B cell (primary cell): ENCODE measurements around the gene ANKS1B. TPM values are rescaled to one million over a fixed set of nuclear protein-coding genes. Genes with fewer than 3 reads are reported as not detected.

Source experiments
- ATAC-seq: fragments of 200-7000 bp; cut with Tn5 transposase; one replicate; pipeline ENCODE4 v1.10.0; 2021; ENCODE audit warnings: low read depth, mild to moderate bottlenecking, moderate number of reproducible peaks, moderate library complexity
- CTCF ChIA-PET: fragments of 350-600 bp; sonication (Branson Sonifier 250); formaldehyde crosslinking; loops from one replicate; lab custom pipeline; 2021; ENCODE audit warnings: antibody characterized with exemption, inconsistent platforms; lab: Charles Lee
- POLR2A ChIA-PET: fragments of 350-600 bp; sonication (Branson Sonifier 250); formaldehyde crosslinking; loops from one replicate; lab custom pipeline; 2021; ENCODE audit warnings: antibody characterized with exemption; lab: Charles Lee
- DNase-seq: peaks from one replicate; pipeline ENCODE4 v3.0.0; 2013
- H2AFZ ChIP-seq: 2 replicates; pipeline ENCODE4 v1.6.1; 2012; ENCODE audit warnings: mild to moderate bottlenecking, low read depth, low read length; ENCODE audit not compliant: insufficient read depth, poor library complexity, severe bottlenecking
- H3K27ac ChIP-seq, 2 donors: 1 replicate in 1 of 2; 2 replicates in 1 of 2; pipeline ENCODE4 v1.5.1; 2012 to 2013; ENCODE audit warnings: low read length in 2 of 2, mild to moderate bottlenecking in 2 of 2, moderate library complexity in 1 of 2
- H3K27me3 ChIP-seq, 4 experiments: fragments of 200-600 bp in 1 of 4; sonication (generic) in 1 of 4; replicated peaks in 1 of 4; 1 replicate in 2 of 4; 2 replicates in 2 of 4; pipeline versions ENCODE4 v1.6.1 to v1.7.0; 2013 to 2016; ENCODE audit warnings: low read length in 3 of 4, mild to moderate bottlenecking in 2 of 4, mixed read lengths in 1 of 4, moderate library complexity in 1 of 4; ENCODE audit not compliant: insufficient read depth in 4 of 4, control insufficient read depth in 3 of 4; ENCODE audit errors: control extremely low read depth in 1 of 4
- H3K36me3 ChIP-seq, 2 experiments: replicated peaks in 1 of 2; 1 replicate in 1 of 2; 2 replicates in 1 of 2; pipeline versions ENCODE4 v1.6.1 to v1.7.1; 2013; ENCODE audit warnings: low read length in 1 of 2; ENCODE audit not compliant: insufficient read depth in 2 of 2, control insufficient read depth in 1 of 2; ENCODE audit errors: control extremely low read depth in 1 of 2, extremely low read depth in 1 of 2
- H3K4me1 ChIP-seq, 2 donors: fragments of 200-600 bp in 1 of 2; sonication (generic) in 1 of 2; 1 replicate in 1 of 2; 2 replicates in 1 of 2; pipeline versions ENCODE4 v1.5.1 to v1.6.1; 2013 to 2017; ENCODE audit warnings: low read length in 2 of 2; ENCODE audit not compliant: control insufficient read depth in 2 of 2, insufficient read depth in 2 of 2
- H3K4me2 ChIP-seq: replicated peaks from 2 replicates; pipeline ENCODE3; 2012; ENCODE audit warnings: mild to moderate bottlenecking, low read depth, low read length; ENCODE audit not compliant: poor library complexity, severe bottlenecking
- H3K4me3 ChIP-seq, 5 experiments: fragments of 200-600 bp in 1 of 5; sonication (generic) in 1 of 5; 1 replicate in 3 of 5; 2 replicates in 2 of 5; pipeline versions ENCODE4 v1.5.1 to v1.7.0; 2011 to 2016; ENCODE audit warnings: low read length in 4 of 5, mild to moderate bottlenecking in 4 of 5, low read depth in 2 of 5, control low read depth in 1 of 5, moderate library complexity in 1 of 5; ENCODE audit not compliant: insufficient read depth in 1 of 5; ENCODE audit errors: control extremely low read depth in 1 of 5, extremely low read depth in 1 of 5
- H3K79me2 ChIP-seq: fragments of 200-600 bp; sonication (generic); one replicate; pipeline ENCODE4 v1.6.0; 2016; ENCODE audit warnings: low read length; ENCODE audit not compliant: control insufficient read depth, insufficient read depth
- H3K9ac ChIP-seq: fragments of 200-600 bp; sonication (generic); 2 replicates; pipeline ENCODE4 v1.6.1; 2017; ENCODE audit warnings: mild to moderate bottlenecking, low read length, moderate library complexity
- H3K9me3 ChIP-seq, 3 donors: one replicate each; pipeline versions ENCODE4 v1.6.1 to v1.7.1; 2013; ENCODE audit warnings: low read length in 2 of 3; ENCODE audit not compliant: control insufficient read depth in 2 of 3, insufficient read depth in 1 of 3; ENCODE audit errors: control extremely low read depth in 1 of 3
- H4K20me1 ChIP-seq: 2 replicates; pipeline ENCODE4 v1.6.0; 2012; ENCODE audit warnings: mild to moderate bottlenecking, low read length; ENCODE audit not compliant: insufficient read depth, control insufficient read depth, poor library complexity, severe bottlenecking
- H3K27ac Mint-ChIP-seq: one replicate; pipeline ENCODE4 v1.8.0; 2021; ENCODE audit warnings: mixed read lengths
- H3K27me3 Mint-ChIP-seq: one replicate; pipeline ENCODE4 v1.8.0; 2021; ENCODE audit warnings: mixed read lengths
- H3K4me1 Mint-ChIP-seq: one replicate; pipeline ENCODE4 v1.8.0; 2021; ENCODE audit warnings: mixed read lengths
- H3K4me3 Mint-ChIP-seq: one replicate; pipeline ENCODE4 v1.8.0; 2021; ENCODE audit warnings: mixed read lengths
- H3K9me3 Mint-ChIP-seq: one replicate; pipeline ENCODE4 v1.8.0; 2022; ENCODE audit warnings: mixed read lengths; ENCODE audit not compliant: insufficient read depth
- EZH2 ChIP-seq: IDR thresholded peaks from 2 replicates; pipeline ENCODE4 v1.6.1; 2012; ENCODE audit warnings: borderline replicate concordance, low read depth, mild to moderate bottlenecking, moderate library complexity, low read length; ENCODE audit not compliant: insufficient read depth, poor library complexity, severe bottlenecking
- WGBS: methylation state at CpG from one replicate; pipeline ENCODE4 v1.1.5; 2013; ENCODE audit warnings: missing lambda C conversion rate; ENCODE audit not compliant: insufficient coverage; 5-methylcytosine and 5-hydroxymethylcytosine counted together
- intact Hi-C: fragments of 100-400 bp; cut with micrococcal nuclease; formaldehyde crosslinking; loops from one replicate; pipeline ENCODE4 v1.10.0; 2022
- polyA plus RNA-seq: library from polyadenylated mRNA; depleted of rRNA; stranded (reverse); fragments of >200 nt; gene quantifications from 2 replicates; pipeline ENCODE4 v1.2.3, GENCODE V29; 2012
- total RNA-seq, 2 donors: library from RNA; stranded (reverse); fragments of 120-200 nt in 1 of 2; gene quantifications; 1 replicate in 1 of 2; 2 replicates in 1 of 2; pipeline versions ENCODE4 v1.2.3 to v1.2.4, GENCODE V29; 2013 to 2022
- TF ChIP-seq, protein P1 (sequence below): fragments of 200-600 bp; IDR thresholded peaks from one replicate; pipeline ENCODE4 v1.8.0; 2022; ENCODE audit warnings: antibody characterized with exemption, mild to moderate bottlenecking

The ANKS1B gene
- total and polyA plus RNA-seq, 2 donors (not counting 1 experiment from before 2014, with no cell fraction given), result not detected

DNA sequence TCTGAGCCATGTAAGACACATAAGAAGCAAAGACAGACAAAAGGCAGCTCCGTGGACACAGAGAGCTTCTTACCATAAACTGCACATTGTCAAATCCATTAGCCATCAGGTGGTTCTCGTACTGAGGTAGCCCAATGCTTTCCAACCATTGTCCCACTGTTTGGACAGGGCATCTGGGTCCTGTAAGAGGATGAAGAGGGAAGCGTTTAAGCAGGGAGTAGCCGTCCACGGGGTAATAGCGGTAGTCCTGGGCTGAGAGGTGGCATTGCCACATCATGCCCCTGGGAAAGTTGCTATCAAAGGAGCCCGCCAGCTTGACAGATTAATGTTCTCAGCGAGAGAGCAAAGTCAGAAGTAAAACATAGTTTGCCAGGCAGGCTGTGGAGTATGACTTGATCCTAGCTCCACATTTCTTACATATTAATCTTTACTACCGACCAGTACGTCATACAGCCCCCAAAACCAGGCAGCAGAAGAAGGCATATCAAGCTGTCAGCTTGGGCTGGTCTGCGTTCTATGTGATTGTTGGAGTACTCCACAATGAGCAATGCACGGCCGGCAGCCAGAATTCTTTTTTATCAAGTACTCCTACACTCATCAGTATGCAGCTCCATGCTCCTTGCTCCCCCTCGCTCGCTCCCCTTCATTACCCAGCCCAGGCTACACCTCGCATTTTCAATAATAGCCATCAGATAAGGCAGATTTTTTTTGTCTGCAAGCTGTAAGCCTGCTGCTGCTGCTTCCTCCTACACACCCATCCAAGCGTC lies 830.3 kb downstream of the ANKS1B start:
- 72% methylated on average over 9 of the region's 17 CpGs for WGBS
- intact Hi-C loops, result no loop called here
- CTCF ChIA-PET, result no interaction called here
- no peaks in the 10 kb centered on the region for H3K9me3 ChIP-seq
- Mint-ChIP-seq H3K27me3 (no peaks in the 10 kb centered on the region), H3K4me1 (no peaks in the 10 kb centered on the region), H3K27ac (no peak overlapping the region), H3K9me3 (peaks cover 4% of the 10 kb centered on the region), H3K4me3 (no peak overlapping the region)
- H4K20me1 ChIP-seq, result no peaks in the 10 kb centered on the region
- no peaks in the 10 kb centered on the region for H3K79me2 ChIP-seq
- POLR2A ChIA-PET, result no interaction called here
- H3K27ac ChIP-seq, result no peak overlapping the region
- no peak overlapping the region for H3K9ac ChIP-seq
- H3K4me1 ChIP-seq, result no peaks in the 10 kb centered on the region
- H3K36me3 ChIP-seq, result no peaks in the 10 kb centered on the region
- no peak overlapping the region for H2AFZ ChIP-seq
- H3K4me2 ChIP-seq, result no peak overlapping the region
- TF ChIP-seq, protein P1, sequence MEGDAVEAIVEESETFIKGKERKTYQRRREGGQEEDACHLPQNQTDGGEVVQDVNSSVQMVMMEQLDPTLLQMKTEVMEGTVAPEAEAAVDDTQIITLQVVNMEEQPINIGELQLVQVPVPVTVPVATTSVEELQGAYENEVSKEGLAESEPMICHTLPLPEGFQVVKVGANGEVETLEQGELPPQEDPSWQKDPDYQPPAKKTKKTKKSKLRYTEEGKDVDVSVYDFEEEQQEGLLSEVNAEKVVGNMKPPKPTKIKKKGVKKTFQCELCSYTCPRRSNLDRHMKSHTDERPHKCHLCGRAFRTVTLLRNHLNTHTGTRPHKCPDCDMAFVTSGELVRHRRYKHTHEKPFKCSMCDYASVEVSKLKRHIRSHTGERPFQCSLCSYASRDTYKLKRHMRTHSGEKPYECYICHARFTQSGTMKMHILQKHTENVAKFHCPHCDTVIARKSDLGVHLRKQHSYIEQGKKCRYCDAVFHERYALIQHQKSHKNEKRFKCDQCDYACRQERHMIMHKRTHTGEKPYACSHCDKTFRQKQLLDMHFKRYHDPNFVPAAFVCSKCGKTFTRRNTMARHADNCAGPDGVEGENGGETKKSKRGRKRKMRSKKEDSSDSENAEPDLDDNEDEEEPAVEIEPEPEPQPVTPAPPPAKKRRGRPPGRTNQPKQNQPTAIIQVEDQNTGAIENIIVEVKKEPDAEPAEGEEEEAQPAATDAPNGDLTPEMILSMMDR, result no peak
- TF ChIP-seq EZH2, result no peak
- ATAC-seq (no peak), DNase-seq (no peak)
- no peaks in the 10 kb centered on the region for H3K27me3 ChIP-seq
- no peak overlapping the region for H3K4me3 ChIP-seq

DNA sequence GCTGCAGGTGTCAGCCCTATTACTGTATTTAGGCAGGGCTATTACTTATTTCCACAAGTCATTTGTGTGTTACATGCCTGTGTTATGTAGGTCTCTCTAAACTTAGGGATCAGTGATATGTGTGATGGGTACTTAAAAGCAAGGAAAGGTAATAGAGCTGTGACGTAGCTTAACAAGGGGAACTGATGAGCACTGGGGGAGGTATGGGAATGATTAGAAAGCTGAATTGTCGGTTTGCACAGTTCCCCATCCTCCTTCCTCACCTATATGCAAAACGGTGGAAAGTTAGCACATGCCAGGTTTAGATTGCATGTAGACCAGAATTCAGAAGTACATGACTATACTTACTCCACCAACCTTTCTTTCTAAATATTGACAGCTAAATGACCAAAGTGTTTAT lies 831.4 kb downstream of the ANKS1B start:
- ATAC-seq (no peak), DNase-seq (no peak)
- no peak overlapping the region for H3K4me3 ChIP-seq
- H3K4me1 Mint-ChIP-seq, result no peaks in the 10 kb centered on the region
- H2AFZ ChIP-seq, result no peak overlapping the region
- no peaks in the 10 kb centered on the region for H3K4me1 ChIP-seq
- no peaks in the 10 kb centered on the region for H3K36me3 ChIP-seq
- H3K79me2 ChIP-seq, result no peaks in the 10 kb centered on the region
- no peak overlapping the region for H3K4me3 Mint-ChIP-seq
- H3K4me2 ChIP-seq, result no peak overlapping the region
- no peak overlapping the region for H3K27ac Mint-ChIP-seq
- H3K27me3 Mint-ChIP-seq, result no peaks in the 10 kb centered on the region
- H4K20me1 ChIP-seq, result no peaks in the 10 kb centered on the region
- H3K9me3 Mint-ChIP-seq, result no peaks in the 10 kb centered on the region
- 80% methylated on average over 1 of the region's 3 CpGs for WGBS
- intact Hi-C loops, result no loop called here
- ChIA-PET CTCF (no interaction called here), POLR2A (no interaction called here)
- H3K9ac ChIP-seq, result no peak overlapping the region
- TF ChIP-seq EZH2, result no peak
- TF ChIP-seq, protein P1, result no peak
- H3K27me3 ChIP-seq, result no peaks in the 10 kb centered on the region
- H3K27ac ChIP-seq, result no peak overlapping the region
- no peaks in the 10 kb centered on the region for H3K9me3 ChIP-seq
